ENCODE measurements around the gene MSANTD2.

Gene MSANTD2

DNA sequence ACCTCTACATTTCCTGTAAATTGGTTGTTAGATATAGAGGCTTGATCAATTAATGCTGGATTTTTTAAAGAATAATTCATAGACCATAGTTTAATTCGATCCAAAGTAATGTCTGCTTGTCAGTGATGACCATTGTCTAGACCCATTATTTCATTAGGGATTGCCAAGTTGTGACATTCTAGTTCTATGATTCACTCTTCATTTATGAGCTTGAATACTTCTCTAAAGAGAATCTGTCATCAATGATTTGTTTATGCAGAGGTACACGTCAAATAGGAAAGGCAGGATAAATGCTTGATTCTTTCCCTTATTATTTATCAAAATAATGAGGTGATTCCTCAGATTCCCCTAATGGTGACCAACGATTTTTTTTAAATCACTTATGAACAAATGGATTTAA lies 41.0 kb upstream of the MSANTD2 start:
- ChIA-PET CTCF (interaction anchor here (1.2 to 9.0 kb wide), 2 partner anchors 26 to 197 kb away, joined by 8 to 102 read pairs; no protein-coding TSS in a partner anchor), POLR2A (no interaction called here)
- no peak overlapping the region for H3K4me3 ChIP-seq (ENCODE audit: low read depth, low read length)
- DNase-seq (ENCODE audit: low read depth, low spot score), result no peak
- TF ChIP-seq, protein P1, sequence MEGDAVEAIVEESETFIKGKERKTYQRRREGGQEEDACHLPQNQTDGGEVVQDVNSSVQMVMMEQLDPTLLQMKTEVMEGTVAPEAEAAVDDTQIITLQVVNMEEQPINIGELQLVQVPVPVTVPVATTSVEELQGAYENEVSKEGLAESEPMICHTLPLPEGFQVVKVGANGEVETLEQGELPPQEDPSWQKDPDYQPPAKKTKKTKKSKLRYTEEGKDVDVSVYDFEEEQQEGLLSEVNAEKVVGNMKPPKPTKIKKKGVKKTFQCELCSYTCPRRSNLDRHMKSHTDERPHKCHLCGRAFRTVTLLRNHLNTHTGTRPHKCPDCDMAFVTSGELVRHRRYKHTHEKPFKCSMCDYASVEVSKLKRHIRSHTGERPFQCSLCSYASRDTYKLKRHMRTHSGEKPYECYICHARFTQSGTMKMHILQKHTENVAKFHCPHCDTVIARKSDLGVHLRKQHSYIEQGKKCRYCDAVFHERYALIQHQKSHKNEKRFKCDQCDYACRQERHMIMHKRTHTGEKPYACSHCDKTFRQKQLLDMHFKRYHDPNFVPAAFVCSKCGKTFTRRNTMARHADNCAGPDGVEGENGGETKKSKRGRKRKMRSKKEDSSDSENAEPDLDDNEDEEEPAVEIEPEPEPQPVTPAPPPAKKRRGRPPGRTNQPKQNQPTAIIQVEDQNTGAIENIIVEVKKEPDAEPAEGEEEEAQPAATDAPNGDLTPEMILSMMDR (IDR thresholded peaks at IDR 0.05; ENCODE audit: insufficient read depth, low read length, missing control alignments), result no peak

DNA sequence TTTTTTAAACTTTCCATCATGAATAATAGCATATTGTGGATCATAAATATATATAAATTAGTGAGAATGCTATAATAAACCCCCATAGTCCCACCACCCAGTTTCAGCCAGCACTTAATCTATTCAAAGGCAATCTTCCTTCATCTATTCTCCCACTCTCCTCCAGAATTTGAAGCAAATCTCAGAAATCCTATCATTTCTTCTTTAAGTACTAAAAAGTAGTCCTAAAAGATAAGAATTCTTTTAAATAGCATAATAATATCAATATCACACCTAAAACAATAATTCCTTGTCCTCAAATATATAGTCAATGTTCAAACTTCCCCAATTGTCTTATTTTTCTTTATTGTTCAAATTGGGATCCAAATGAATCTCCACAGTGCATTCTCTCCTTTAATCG lies 40.5 kb upstream of the MSANTD2 start:
- DNase-seq (ENCODE audit: low read depth, low spot score), result no peak
- TF ChIP-seq, protein P1 (IDR thresholded peaks at IDR 0.05; ENCODE audit: insufficient read depth, low read length, missing control alignments), result no peak
- no peak overlapping the region for H3K4me3 ChIP-seq (ENCODE audit: low read depth, low read length)
- POLR2A ChIA-PET, result no interaction called here
- CTCF ChIA-PET, result interaction anchor here (1.2 to 9.0 kb wide), 5 partner anchors 15 to 197 kb away, joined by 6 to 102 read pairs (median 31); partner anchors contain the start of gene ROBO3

DNA sequence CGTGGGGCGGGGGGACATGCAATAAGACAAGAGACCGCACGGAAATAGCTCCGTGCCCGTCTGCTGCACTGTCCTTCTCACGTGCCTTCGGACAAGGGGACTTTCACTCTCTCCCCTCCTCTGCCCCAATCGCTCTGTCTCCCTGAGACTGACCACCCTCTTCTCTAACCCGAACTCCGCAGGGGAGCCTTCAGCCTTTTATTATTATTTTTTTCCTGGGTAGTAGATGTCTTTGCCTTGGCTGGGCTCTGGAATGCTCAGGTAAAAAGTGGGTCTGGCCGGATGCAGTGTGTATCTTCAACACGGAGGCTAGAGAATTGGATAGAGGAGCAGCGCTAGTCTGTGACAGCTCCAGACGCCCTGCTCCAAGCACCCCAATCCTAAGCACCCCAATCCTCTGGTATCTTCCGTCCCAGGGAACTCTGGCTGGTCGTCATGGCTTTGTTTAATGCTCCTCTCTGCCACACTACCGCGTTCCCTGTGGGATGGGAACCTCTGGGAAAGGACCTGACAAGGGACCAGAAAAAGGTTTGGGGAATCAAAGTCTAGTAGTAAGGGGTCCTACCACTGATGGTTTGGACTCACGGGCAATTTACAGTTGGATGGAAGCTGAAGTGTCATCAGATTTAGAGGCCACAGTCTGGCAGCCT lies 39.9 kb upstream of the MSANTD2 start:
- TF ChIP-seq, protein P1 (IDR thresholded peaks at IDR 0.05; ENCODE audit: insufficient read depth, low read length, missing control alignments), result no peak
- CTCF ChIA-PET, result interaction anchor here (1.0 to 9.4 kb wide), 8 partner anchors 11 to 196 kb away, joined by 3 to 176 read pairs (median 24); partner anchors contain the start of genes ROBO3, SIAE and SPA17
- H3K4me3 ChIP-seq (ENCODE audit: low read depth, low read length), result peak overlapping the region; percentile 27
- POLR2A ChIA-PET, result no interaction called here
- DNase-seq (ENCODE audit: low read depth, low spot score), result no peak

DNA sequence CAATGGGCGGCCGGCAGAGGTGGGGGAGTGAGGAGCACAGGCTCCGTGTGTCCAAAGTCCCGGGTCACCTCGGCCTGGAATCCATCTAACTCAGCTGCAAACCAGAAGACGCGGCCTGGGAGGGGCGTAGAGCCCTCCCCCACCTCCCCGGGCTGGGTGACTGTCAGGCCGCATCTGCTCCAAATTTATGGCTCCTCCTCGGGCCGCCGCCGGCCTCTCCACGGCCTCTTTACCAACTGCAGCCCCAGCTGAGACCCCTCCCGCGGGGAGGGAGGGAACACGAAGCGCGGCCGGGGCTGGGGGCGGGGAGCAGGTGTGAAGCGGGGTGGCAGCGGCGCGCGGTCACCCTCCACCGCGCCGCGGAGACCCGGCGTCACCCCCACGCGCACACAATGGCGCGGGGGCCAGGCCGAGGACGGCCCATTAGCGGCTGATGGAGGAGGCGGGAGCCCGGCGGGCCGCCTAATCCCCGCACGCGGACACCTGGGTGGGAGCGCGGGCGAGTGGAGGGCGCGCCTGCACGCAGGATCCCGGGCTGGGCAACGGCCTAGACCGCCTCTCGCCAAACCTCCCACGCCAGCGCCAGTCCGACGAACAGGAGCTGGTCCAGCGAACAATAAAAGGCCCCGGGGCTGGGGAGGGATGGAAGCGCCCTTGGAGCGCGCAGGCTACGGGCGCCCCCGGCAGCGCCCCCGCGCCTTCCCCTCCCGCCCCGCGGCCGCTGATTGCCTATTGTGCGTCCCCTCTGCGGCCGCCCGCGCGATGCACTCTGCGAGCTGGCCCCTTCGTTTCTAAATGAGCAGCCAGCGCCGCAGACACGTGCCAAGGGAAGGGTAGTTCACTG lies 39.1 kb upstream of the MSANTD2 start:
- CTCF ChIA-PET, result interaction anchor here (0.6 to 9.4 kb wide), 14 partner anchors 8 to 214 kb away, joined by 3 to 176 read pairs (median 14); partner anchors contain the start of genes ROBO3, SIAE and SPA17
- no peak for DNase-seq (ENCODE audit: low read depth, low spot score)
- POLR2A ChIA-PET, result interaction anchor here (0.6 kb wide), 1 partner anchor 35 kb away, joined by 3 read pairs; no protein-coding TSS in a partner anchor
- peak overlapping the region; percentile 27 for H3K4me3 ChIP-seq (ENCODE audit: low read depth, low read length)
- TF ChIP-seq, protein P1 (IDR thresholded peaks at IDR 0.05; ENCODE audit: insufficient read depth, low read length, missing control alignments), result no peak

DNA sequence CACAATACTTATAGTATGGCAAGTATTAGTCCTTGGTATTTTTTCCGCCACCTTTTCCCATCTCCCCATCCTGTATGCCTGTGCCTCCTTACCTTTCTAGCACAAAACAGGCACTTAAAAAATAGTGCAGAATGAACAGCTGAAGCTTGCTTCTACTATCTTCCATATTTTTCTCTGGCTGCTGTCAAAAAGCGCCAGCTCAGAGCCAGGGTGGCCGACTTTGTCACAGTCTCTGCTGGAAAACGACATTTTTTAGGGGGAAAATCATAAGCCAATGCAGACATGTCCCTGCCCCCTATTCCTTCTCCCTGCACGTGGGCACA lies 38.6 kb upstream of the MSANTD2 start:
- ChIA-PET CTCF (interaction anchor here (0.6 to 9.4 kb wide), 21 partner anchors 9 to 214 kb away, joined by 3 to 176 read pairs (median 9); partner anchors contain the start of genes MSANTD2, ROBO3, SIAE and SPA17), POLR2A (interaction anchor here (0.6 kb wide), 1 partner anchor 35 kb away, joined by 3 read pairs; no protein-coding TSS in a partner anchor)
- H3K4me3 ChIP-seq (ENCODE audit: low read depth, low read length), result no peak overlapping the region
- TF ChIP-seq, protein P1 (IDR thresholded peaks at IDR 0.05; ENCODE audit: insufficient read depth, low read length, missing control alignments), result no peak
- DNase-seq (ENCODE audit: low read depth, low spot score), result no peak

DNA sequence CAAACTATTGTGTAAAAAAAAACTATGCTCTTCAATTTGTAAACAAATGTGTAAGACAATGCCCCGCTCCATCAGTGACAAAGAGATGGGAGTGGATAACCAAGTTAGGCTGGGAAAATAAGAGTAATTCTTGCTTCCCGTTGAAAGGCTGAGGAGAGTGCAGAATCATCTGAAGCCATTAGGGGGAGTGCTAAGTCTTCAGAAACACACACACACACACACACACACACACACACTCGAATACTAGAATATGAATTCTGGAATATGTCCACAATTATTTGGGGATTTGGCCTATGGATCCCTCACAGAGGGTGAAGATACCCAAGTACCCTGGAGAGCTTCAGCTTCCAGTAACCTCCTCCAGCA lies 37.3 kb upstream of the MSANTD2 start:
- DNase-seq (ENCODE audit: low read depth, low spot score), result peak; percentile 56
- ChIA-PET CTCF (interaction anchor here (0.5 to 9.4 kb wide), 47 partner anchors 9 to 628 kb away, joined by 3 to 176 read pairs (median 6); partner anchors contain the start of genes CCDC15, HEPACAM, MSANTD2 and ROBO3), POLR2A (interaction anchor here (0.8 to 1.0 kb wide), 2 partner anchors 39 to 185 kb away, joined by 3 read pairs; no protein-coding TSS in a partner anchor)
- TF ChIP-seq, protein P1 (IDR thresholded peaks at IDR 0.05; ENCODE audit: insufficient read depth, low read length, missing control alignments), result peak; percentile 67
- H3K4me3 ChIP-seq (ENCODE audit: low read depth, low read length), result no peak overlapping the region

Data from AG04449 (cell line).